Ishikawa (cell line): ENCODE data around the gene SCN3B.

Source experiments
- CEBPB ChIP-seq: IDR thresholded peaks from 2 replicates; pipeline ENCODE4 v1.6.1; 2012
- CREB1 ChIP-seq: IDR thresholded peaks from 2 replicates; pipeline ENCODE4 v1.6.1; 2012; ENCODE audit warnings: low read depth
- EGR1 ChIP-seq: IDR thresholded peaks from 2 replicates; pipeline ENCODE4 v1.6.1; 2012
- EP300 ChIP-seq: IDR thresholded peaks from 2 replicates; pipeline ENCODE4 v1.6.1; 2012; ENCODE audit warnings: borderline replicate concordance
- MAX ChIP-seq: IDR thresholded peaks from 2 replicates; pipeline ENCODE4 v1.6.1; 2012
- NFIC ChIP-seq: IDR thresholded peaks from 2 replicates; pipeline ENCODE4 v1.6.1; 2012
- RAD21 ChIP-seq: IDR thresholded peaks from 2 replicates; pipeline ENCODE4 v1.6.1; 2012; ENCODE audit warnings: low read depth
- REST ChIP-seq: IDR thresholded peaks from 2 replicates; pipeline ENCODE4 v1.6.1; 2012; ENCODE audit warnings: low read depth, mild to moderate bottlenecking
- TEAD4 ChIP-seq: IDR thresholded peaks from 2 replicates; pipeline ENCODE4 v1.6.1; 2012
- YY1 ChIP-seq: IDR thresholded peaks from 2 replicates; pipeline ENCODE4 v1.6.1; 2012; ENCODE audit warnings: low read depth

GRCh38 chr11:123588864-123589262 is 65.6 kb downstream of the SCN3B start:
- TF ChIP-seq EP300 (no peak), YY1 (no peak), REST (no peak), EGR1 (no peak), MAX (no peak), RAD21 (no peak), CEBPB (no peak), CREB1 (no peak), NFIC (no peak), TEAD4 (no peak)
